Measurements from ENCODE around the gene TRPM3.

GRCh38 chr9:70566066-70566465 is 555.4 kb downstream of the TRPM3 start:
- TF ChIP-seq POLR2AphosphoS5 (IDR thresholded peaks at IDR 0.05) (no peak), CTCF (IDR thresholded peaks at IDR 0.05) (no peak), POLR2A (IDR thresholded peaks at IDR 0.05) (no peak)
